GM19240 (cell line): ENCODE measurements around the gene CHST3.

ENCODE experiments used
- DNase-seq: peaks from one replicate; pipeline ENCODE4 v3.0.0; 2011; ENCODE audit warnings: low spot score; ENCODE audit not compliant: insufficient read length

CHST3 gene

GRCh38 chr10:72009425-72010081 lies 45.4 kb downstream of the CHST3 start:
- DNase-seq, result no peak

DNA sequence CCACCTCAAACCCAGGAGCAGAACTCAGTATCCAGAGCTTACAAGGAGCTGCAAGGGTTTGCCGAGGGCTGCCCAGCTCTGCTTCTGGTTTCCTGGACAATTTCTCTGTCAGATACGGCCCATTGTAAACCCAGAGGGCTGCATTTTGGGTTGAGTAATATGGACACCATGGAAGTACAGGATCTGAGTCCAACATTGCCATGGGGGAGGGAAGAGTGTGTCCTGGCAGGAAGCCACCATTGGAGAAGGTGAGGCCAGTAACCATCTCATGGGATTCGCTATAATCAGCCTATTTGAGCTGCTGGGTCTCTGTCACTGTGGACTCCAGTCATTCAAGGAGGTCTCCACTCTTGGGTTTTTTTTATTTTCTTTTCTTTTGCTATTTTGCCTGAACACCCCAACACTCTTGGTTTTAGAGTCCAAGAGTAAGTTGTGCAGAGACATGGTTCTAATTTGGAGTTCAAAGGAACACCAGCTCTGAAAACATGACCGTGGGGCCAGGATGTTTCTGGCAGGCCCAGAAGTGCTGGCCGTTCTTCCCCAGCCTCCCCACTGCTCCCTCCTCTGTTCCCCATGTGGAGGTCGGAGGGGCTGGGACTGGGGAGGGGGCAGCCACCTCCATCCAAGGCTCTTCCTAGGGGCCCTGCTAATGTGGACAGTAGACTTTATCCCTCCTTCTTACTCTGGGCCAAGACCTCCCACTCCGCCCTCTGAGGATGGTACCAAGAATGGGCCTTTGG lies 46.2 kb downstream of the CHST3 start:
- no peak for DNase-seq

DNA sequence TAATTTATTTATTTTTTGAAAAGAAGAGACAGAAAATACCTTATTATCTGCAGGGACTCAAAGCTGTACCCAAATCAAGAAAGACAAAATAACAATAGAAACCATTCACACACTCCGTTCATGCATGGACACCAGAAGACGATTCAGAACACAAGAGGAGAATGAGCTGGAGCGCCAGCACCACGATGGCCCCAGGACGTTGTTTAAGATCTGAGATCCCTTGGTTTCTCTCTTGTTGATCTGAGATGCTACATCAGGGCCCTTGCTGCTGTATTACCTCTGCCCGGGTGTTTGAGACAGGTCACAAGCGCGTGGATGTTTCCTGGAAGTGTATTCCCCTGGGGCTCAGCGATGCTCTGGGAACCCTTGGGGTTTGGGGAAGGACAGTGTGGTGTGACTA lies 46.8 kb downstream of the CHST3 start:
- no peak for DNase-seq

DNA sequence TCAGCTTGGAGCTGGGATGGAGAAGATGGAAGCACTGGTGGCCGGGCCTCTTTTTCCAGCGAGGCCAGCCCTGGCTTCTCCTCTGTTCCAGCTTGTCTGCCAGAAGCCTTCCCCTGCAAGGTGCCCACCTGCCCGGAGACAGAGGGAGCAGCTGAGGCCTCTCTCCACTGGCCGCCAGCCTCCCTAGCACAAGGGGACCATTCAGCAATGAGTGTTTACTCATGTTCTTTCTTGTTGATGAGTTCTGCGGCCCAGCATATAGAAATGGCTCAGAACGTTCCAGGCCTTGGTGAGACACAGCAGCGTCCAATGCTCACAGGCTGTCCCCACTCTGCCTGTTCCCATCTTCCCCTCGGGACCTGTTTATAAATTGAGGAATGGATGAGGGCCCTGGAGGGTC lies 47.3 kb downstream of the CHST3 start:
- no peak for DNase-seq

- no peak for DNase-seq
Observed at GRCh38 chr10:72011976-72012512, 47.8 kb downstream of the CHST3 start.

DNA sequence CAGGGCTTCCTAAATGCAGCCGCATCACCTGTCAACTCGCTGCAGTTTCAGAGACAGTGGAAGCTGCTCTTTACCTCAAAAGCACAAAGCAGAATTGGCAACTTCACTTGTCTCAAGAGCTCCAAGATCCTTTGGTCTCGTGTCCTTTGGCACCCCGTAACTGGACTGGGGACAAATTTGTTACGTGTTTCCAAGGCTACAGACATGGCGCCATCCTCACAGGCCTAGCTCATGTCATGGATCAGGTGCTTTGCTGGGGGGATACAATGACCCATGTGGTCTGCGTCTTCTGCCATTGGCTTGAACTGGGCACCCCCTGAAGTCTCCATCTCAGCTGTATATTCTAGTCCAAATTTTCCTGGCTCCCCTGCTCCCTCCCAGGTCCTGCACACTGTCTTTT lies 48.6 kb downstream of the CHST3 start:
- DNase-seq, result no peak

DNA sequence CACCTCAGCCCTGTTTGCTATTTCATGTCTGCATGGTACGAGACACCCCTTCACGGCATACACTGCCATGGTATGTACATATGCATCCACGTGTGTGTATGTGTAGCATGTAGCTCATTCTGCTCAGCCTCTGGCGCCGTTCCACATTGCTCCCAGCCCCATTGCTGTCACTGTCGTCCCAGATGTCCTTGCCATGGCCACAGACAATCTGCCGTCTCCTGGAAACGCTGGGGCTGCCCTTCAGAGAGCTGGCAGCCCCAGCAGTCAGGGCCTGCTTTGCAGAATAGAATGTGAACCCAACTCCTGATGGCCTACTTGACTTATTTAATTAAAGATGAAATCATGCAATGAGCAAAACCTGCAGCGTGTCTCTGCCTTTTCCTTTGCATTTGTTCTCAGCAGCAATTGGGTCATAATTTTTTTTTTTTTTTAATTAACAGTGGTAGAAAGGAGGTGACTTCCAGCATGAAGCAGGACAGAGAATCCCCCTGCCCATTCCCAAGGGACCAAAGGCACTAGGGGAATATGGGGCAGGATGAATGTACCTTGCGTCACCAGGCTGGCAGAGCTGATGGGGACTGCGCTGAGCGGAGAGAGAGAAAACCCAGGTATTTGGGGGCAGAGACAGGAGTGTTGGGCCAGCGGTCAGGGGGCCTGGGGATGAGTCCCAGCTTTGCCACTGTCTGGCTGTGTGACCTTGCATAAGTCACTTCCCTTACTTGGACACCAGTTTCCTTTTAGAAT lies 49.2 kb downstream of the CHST3 start:
- DNase-seq, result no peak

DNA sequence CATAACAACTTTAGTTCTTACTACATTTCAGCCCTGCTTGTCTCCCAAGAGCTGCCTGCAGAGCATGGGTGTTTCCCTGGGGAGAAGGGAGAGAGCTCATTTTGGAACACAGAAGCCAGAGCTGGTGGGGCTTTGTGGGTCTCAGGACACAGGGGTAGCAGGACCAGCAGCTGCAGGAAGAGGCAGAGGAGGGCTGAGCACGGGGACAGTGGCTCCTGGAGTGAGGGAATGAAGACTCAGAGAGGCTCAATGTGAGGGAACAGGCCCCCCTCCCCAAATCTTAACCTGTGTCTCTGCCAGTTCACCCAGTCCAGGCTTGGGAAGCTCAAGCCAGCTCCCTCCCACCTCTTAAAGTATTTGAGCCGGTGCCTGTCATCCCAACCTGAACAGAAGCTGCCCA lies 50.0 kb downstream of the CHST3 start:
- DNase-seq, result no peak

GRCh38 chr10:72014785-72015480 lies 50.7 kb downstream of the CHST3 start:
- no peak for DNase-seq

DNA sequence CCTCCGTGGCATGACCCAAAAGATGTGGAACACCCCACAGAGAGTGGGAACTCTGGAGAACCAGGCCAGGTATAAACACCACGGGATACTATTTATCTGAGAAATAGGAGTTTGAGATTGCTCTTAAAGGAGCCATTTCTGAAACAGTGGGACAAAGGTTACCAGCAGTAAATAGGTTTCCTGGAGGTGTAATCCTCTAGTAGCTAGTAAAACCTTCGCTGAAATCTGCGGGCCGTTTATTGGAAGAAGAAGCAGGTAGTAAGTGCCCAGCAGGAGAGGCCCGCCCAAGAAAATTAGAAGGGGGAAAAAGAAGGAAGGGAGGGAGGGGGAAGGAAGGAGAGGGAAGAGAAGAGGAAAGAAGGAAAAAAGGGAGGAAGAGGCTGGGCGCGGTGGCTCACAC lies 51.6 kb downstream of the CHST3 start:
- no peak for DNase-seq

DNA sequence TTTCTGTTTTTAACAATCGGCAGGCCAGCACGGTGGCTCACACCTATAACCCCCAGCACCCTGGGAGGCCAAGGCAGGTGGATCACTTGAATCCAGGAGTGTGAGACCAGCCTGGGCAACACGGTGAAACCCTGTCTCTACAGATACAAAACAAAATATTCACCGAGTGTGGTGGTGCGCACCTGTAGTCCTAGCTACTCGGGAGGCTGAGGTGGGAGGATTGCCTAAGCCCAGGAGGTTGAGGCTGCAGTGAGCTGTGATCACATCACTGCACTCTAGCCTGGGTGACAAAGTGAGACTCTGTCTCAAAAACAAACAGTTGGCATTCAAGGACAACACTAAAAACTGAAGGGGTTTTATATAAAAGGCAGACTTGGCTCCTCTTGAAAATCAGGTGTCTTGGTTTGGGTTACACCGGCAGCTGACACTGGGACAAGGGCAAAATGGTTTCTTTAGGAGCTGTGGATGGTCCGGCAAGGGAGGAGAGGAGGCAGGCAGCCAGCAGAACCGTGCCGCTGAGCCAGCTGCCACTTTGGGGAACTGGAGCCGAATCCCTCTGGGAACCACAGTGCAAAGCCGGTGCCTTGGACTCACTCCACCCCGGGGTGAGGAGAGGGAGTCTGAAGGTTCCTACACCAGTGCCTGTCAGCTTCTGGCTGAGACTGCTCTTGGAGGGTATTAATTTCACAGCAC lies 52.6 kb downstream of the CHST3 start:
- no peak for DNase-seq

DNA sequence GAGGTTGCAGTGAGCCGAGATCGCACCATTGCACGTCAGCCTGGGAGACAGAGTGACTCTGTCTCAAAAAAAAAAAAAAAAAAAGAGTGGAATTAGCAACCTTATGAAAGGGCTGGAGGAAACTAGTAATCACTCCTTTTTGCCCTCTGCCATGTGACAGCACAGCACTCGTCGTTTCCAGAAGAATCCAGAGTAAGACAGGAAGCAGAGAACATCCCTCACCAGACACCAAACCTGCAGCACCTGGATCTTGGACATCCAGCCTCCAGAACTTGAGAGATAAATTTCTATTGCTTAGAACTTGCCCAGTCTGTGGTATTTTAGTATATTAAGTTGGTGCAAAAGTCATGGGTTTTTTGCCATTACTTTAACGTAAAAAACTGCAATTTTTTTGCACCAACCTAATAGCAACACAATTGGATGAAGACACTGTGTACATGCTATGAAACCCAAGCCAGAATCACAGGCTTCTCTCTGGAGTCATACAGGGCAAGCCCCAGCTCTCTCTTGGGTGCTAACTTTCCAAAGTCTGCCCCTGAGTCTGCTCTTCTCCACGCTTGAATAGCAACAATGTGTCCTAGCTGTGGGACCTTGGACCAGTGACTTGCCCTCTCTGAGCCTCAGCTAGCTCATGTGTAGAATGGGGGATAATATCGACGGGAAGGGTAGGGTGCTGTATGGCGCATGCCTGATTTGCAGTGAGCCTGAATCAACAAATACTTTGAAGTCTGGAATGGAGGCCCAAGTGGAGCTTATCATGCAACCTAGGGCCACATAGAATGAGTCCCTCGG lies 55.1 kb downstream of the CHST3 start:
- no peak for DNase-seq

DNA sequence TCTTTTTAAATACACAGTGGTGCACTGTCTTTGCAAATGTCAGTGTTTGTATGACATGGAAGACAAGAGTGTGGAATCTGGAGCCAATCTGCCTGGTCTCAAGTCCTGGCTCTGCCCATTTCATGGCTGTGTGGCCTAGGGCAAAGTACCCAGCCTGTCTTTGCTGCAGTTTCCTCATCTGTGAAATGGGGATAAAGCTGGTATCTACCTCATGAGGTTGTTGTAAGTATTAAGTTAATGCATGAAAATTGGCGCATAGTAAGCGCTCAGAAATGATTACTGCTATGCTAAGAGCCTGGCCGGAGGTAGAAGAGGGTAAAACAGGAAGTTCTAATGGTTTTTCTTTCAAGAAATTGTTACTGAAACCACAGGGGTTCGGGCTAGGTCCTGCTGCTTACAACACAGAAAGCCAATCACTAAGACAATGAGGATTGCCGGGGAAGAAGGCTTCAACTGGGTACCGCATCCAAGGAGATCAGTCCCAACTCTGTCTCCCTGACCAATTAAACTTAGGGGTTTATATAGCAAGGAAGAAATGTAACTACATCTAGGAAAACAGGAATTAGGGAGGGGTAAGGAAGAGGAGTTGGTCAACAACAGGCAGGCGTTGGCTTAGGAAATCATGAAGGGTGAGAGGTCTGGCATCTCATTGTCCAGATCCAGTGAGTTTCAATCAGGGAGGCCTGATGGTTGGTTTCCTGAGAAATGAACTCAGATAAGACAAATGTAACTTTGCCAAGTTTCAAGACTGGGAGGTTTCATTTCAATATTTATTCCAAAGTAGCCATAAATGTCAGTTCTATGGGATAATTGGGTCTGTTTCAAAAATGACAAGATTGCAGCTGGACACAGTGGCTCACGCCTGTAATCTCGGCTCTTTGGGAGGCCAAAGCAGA lies 57.0 kb downstream of the CHST3 start:
- DNase-seq, result no peak

- DNase-seq, result no peak
Observed at GRCh38 chr10:72022228-72022627, 58.0 kb downstream of the CHST3 start.

GRCh38 chr10:72024596-72024995 lies 60.4 kb downstream of the CHST3 start:
- DNase-seq, result no peak

- no peak for DNase-seq
Observed at GRCh38 chr10:72025400-72025799, 61.2 kb downstream of the CHST3 start.

- no peak for DNase-seq
Observed at GRCh38 chr10:72025832-72026231, 61.6 kb downstream of the CHST3 start.

DNA sequence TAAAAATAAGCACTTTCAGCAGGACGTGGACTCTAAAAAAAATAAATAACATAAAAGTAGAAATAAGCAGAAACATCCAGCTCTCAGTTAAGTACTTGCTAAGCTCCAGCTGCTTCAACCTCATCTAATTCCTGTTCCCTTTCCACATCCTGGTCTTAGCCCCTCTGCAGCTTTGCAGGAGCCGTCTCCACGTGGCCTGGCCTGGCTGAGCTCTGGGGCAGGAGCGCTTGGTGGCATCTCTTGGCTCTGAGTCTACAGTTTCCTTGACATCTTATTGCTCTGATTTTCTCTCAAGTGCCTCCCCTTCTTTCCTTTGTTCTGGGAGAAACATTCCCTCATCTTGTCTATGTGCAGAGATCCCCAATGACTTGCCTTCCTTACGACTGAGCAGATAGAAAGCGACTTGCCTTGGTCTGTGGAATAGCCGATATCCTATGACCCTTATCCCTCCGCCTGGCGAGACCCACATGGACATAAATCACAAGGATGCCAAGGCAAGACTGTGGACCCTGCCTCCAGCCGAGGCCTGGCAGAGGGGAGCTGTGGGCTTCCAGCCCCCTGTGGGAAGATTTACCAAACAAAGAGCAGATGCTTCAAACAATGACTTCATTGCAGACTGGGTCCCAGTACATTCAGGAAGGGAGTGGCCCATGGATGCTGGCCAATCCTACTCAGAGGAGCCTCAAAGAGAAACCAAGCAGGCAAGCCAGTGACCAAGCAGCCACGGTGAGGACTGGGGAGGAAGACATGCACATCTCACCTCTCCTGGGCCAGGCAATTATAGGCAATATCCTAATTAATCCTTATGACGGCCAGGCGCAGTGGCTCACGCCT lies 62.3 kb downstream of the CHST3 start:
- DNase-seq, result no peak
